ENCODE measurements around the gene ESPN. TPM values are rescaled to one million over a fixed set of nuclear protein-coding genes. Genes with fewer than 3 reads are reported as not detected.

Gene ESPN
- total and polyA plus RNA-seq, 2 of the 8 experiments (the other 6 are each of a cell fraction or from before 2014, with no cell fraction given), result 5.2 to 16.3 TPM

- CTCF ChIA-PET (ENCODE audit: partially characterized antibody), result interaction anchor here (0.6 to 18.8 kb wide), 10 partner anchors 12 to 356 kb away, joined by 3 to 321 read pairs (median 4); partner anchors contain the start of genes HES2 and PLEKHG5
- Histone ChIP-seq H3K79me1 (ENCODE audit: low read depth, low read length) (no peaks in the 10 kb centered on the region), H4K20me1 (replicated peaks in 1 of 2; ENCODE audit: control insufficient read depth in 1 of 2, insufficient read depth in 2 of 2, low read length in 2 of 2) (peaks cover 0 to 4% of the 10 kb centered on the region in 2 experiments), H3K14ac (ENCODE audit: insufficient read length) (no peak overlapping the region), H3K56ac (replicated peaks; ENCODE audit: insufficient read length, low read depth, low read length) (no peak overlapping the region), H2AK5ac (ENCODE audit: low read depth, low read length) (peak overlapping the region; percentile 68; the same call in 1 of the 2 replicates), H3K4me3 (ENCODE audit: extremely low read depth in 1 of 4, insufficient read depth in 2 of 4, low read depth in 3 of 4, low read length in 4 of 4) (no peak overlapping the region), H3K27ac (ENCODE audit: low read depth, low read length) (no peak overlapping the region), H3K23ac (ENCODE audit: insufficient read length) (no peak overlapping the region), H2BK20ac (ENCODE audit: low read length) (no peak overlapping the region), H3K4me1 (replicated peaks in 1 of 4; ENCODE audit: control insufficient read depth in 3 of 4, insufficient read depth in 4 of 4, low read length in 3 of 4) (peaks cover 3 to 26% (median 15%) of the 10 kb centered on the region in 4 experiments), H4K91ac (replicated peaks; ENCODE audit: insufficient read length, low read length) (no peak overlapping the region), H2BK5ac (ENCODE audit: low read depth, low read length) (no peak overlapping the region), H3K4me2 (ENCODE audit: insufficient read depth in 1 of 2, low read depth in 2 of 2, low read length in 2 of 2) (no peak overlapping the region), H4K5ac (ENCODE audit: insufficient read length, low read depth, low read length) (no peak overlapping the region), H2BK15ac (ENCODE audit: low read length) (no peak overlapping the region; the same call in 1 of the 2 replicates), H3K79me2 (ENCODE audit: control insufficient read depth in 1 of 2, insufficient read depth in 2 of 2, low read length in 2 of 2) (no peaks in the 10 kb centered on the region), H3K9me3 (ENCODE audit: insufficient read depth in 2 of 2, low read depth in 1 of 2, low read length in 1 of 2) (no peaks in the 10 kb centered on the region), H2BK120ac (replicated peaks; ENCODE audit: low read depth, low read length) (no peak overlapping the region), H2AFZ (ENCODE audit: low read length) (no peak overlapping the region), H3K36me3 (ENCODE audit: control insufficient read depth in 2 of 4, insufficient read depth in 4 of 4, low read length in 3 of 4) (no peaks in the 10 kb centered on the region), H3K4ac (replicated peaks; ENCODE audit: insufficient read length, low read depth, low read length) (no peak overlapping the region), H2BK12ac (ENCODE audit: low read depth, low read length) (peak overlapping the region; percentile 90; the same call in 1 of the 2 replicates), H3K18ac (ENCODE audit: extremely low read depth, low read length) (no peak overlapping the region), H3K27me3 (replicated peaks in 1 of 4; ENCODE audit: control insufficient read depth in 3 of 4, extremely low read depth in 1 of 4, insufficient read depth in 3 of 4, low read length in 3 of 4) (peaks cover 0 to 19% (median 12%) of the 10 kb centered on the region in 4 experiments; a peak in 5 of 7 replicates), H3K9ac (replicated peaks in 1 of 4; ENCODE audit: extremely low read depth in 1 of 4, low read depth in 3 of 4, low read length in 3 of 4) (no peak overlapping the region), H3K23me2 (ENCODE audit: low read depth, low read length) (peaks cover 13% of the 10 kb centered on the region; the same call in 1 of the 2 replicates), H4K8ac (ENCODE audit: extremely low read depth, insufficient read depth, low read length) (no peak overlapping the region)
- FAIRE-seq, result no peak
- POLR2A ChIA-PET (ENCODE audit: partially characterized antibody), result interaction anchor here (1.3 kb wide), 1 partner anchor 16 kb away, joined by 3 read pairs; no protein-coding TSS in a partner anchor
- 95% methylated on average over 10 of the region's 15 CpGs; no CpG with 5 or more reads in 1 of the 2 experiments for WGBS, 2 experiments (ENCODE audit: extremely low coverage in 1 of 2, insufficient coverage in 1 of 2, insufficient read length in 1 of 2, insufficient replicate concordance in 2 of 2, low coverage in 1 of 2, low lambda C conversion rate in 2 of 2, missing lambda C conversion rate in 1 of 2)
- DNase-seq (ENCODE audit: low read depth in 1 of 2, low spot score in 2 of 2), result no peak
- no peak for TF ChIP-seq SAP30 (IDR thresholded peaks at IDR 0.05; ENCODE audit: insufficient read depth, insufficient replicate concordance, low read length)
- TF ChIP-seq CTBP2 (IDR thresholded peaks at IDR 0.05; ENCODE audit: borderline replicate concordance, insufficient read depth, insufficient read length, low read length), result no peak
- TF ChIP-seq TAF1 (IDR thresholded peaks at IDR 0.05; ENCODE audit: low read depth, low read length), result no peak
- TF ChIP-seq ASH2L (IDR thresholded peaks at IDR 0.05; ENCODE audit: low read length), result no peak
- TF ChIP-seq KDM1A (IDR thresholded peaks at IDR 0.05; ENCODE audit: borderline replicate concordance, low read length), result no peak
- TF ChIP-seq POLR2A (IDR thresholded peaks at IDR 0.05; ENCODE audit: control extremely low read depth in 1 of 2, low read depth in 2 of 2, low read length in 2 of 2), result no peak
Measured at GRCh38 chr1:6444377-6444776, 19.8 kb downstream of the ESPN start.

Data from H1 (cell line).